ENCODE data around the gene ESPNL. TPM values are rescaled to one million over a fixed set of nuclear protein-coding genes. Genes with fewer than 3 reads are reported as not detected.

ESPNL gene
- polyA plus RNA-seq, 1 donor (not counting 4 experiments of a cell fraction or from before 2014, with no cell fraction given), result 0.16 TPM

DNA sequence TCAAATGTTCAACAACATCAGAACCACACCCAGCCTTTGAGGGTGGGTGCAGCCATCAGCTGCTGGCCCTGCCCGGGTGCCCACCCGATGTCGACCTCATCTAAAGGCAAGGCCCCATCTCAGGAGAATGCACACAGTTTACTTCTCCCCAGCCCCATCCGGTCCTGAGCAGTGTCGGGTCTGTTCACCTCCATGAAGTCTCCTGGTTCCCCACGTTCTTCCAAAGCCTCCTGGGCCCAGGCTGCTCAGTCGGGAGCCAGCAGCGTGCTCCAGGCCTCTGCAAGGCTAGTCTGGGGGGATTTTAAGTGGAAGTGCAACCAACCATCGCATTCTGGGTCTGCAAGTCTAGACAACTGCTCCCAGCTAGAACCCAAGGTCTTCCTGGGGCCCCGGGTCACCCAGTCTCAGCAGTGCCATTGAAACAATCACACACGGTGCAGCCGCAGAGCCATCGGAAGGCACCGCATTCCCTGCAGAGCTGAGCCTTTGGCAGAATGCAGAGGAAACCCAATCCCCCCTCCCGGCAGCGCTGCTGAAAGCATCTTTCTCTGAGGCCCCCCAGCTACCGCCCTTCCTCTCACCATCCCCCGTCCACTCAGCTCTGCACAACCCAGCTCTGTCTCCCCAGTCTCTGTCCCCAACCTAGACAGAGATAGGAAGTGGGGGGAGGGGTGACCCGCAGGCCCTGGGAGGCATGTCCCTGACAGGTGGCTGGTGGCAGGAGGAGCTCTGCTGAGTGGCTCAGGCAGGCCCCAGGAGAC lies 8.5 kb downstream of the ESPNL start:
- Histone ChIP-seq H3K27me3 (ENCODE audit: control insufficient read depth, extremely low read depth, insufficient read depth, low read length) (no peaks in the 10 kb centered on the region), H3K4me1 (ENCODE audit: control insufficient read depth, extremely low read depth, insufficient read depth, low read length) (no peaks in the 10 kb centered on the region), H3K9ac (ENCODE audit: control insufficient read depth, extremely low read depth, insufficient read depth, low read length) (no peak overlapping the region), H3K9me3 (ENCODE audit: control insufficient read depth, low read depth, low read length) (no peaks in the 10 kb centered on the region), H2AFZ (ENCODE audit: control insufficient read depth, low read length) (no peak overlapping the region), H3K36me3 (ENCODE audit: control insufficient read depth in 2 of 2, extremely low read depth in 1 of 2, insufficient read depth in 2 of 2, low read length in 2 of 2) (no peaks in the 10 kb centered on the region), H3K9me1 (ENCODE audit: control insufficient read depth, extremely low read depth, insufficient read depth, low read length) (no peaks in the 10 kb centered on the region), H3K79me2 (ENCODE audit: control insufficient read depth, insufficient read depth, low read length) (no peaks in the 10 kb centered on the region), H3K4me3 (ENCODE audit: control insufficient read depth in 2 of 3, extremely low read depth in 1 of 3, insufficient read depth in 2 of 3, low read depth in 1 of 3, low read length in 3 of 3) (no peak overlapping the region), H3K27ac (ENCODE audit: control insufficient read depth, insufficient read depth, low read length) (no peak overlapping the region), H3K4me2 (ENCODE audit: control insufficient read depth, extremely low read depth, insufficient read depth, low read depth, low read length) (no peak overlapping the region), H4K20me1 (ENCODE audit: control insufficient read depth, extremely low read depth, insufficient read depth, low read length) (no peaks in the 10 kb centered on the region)
- TF ChIP-seq EZH2 (IDR thresholded peaks at IDR 0.05; ENCODE audit: low read length) (no peak), CTCF (optimal IDR thresholded peaks at IDR 0.05 in 1 of 3, IDR thresholded peaks at IDR 0.05 in 1 of 3, conservative IDR thresholded peaks at IDR 0.05 in 1 of 3; ENCODE audit: extremely low read depth in 1 of 3, insufficient read depth in 2 of 3, low read length in 3 of 3) (no peak)
- no peak for DNase-seq (ENCODE audit: low read depth, low spot score)
- dilution Hi-C loops (cut with MboI; ENCODE audit: extremely low pct_ligation_motif_present, low sequenced_read_pairs), result no loop called here
- no peak for FAIRE-seq

DNA sequence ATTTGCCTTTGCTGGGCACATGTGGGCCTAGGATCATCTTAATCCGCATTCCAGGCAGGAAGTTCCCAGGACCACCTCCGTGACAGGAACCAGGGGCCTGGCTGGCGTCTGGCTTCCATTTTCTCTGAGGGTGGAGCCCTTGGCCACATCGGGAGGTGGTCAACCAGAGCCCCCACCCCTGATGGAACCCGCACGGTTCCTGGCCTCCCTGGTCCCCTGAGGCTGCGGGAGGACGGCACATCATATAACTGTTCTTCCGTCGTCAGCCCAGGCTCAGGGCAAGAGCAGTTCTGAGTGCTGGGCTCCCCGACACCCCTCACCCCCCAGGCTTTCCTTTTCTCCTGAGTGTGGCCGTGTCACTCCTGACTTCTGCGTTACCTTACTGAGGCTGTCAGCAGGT lies 13.5 kb downstream of the ESPNL start:
- H3K36me3 ChIP-seq (ENCODE audit: control insufficient read depth in 2 of 2, extremely low read depth in 1 of 2, insufficient read depth in 2 of 2, low read length in 2 of 2), result no peaks in the 10 kb centered on the region
- H3K79me2 ChIP-seq (ENCODE audit: control insufficient read depth, insufficient read depth, low read length), result no peaks in the 10 kb centered on the region
- no peak overlapping the region for H2AFZ ChIP-seq (ENCODE audit: control insufficient read depth, low read length)
- no peak for FAIRE-seq
- DNase-seq (ENCODE audit: low read depth, low spot score), result no peak
- no peak overlapping the region for H3K27ac ChIP-seq (ENCODE audit: control insufficient read depth, insufficient read depth, low read length)
- H3K27me3 ChIP-seq (ENCODE audit: control insufficient read depth, extremely low read depth, insufficient read depth, low read length), result peaks cover 5% of the 10 kb centered on the region
- H3K9me1 ChIP-seq (ENCODE audit: control insufficient read depth, extremely low read depth, insufficient read depth, low read length), result no peaks in the 10 kb centered on the region
- dilution Hi-C loops (cut with MboI; ENCODE audit: extremely low pct_ligation_motif_present, low sequenced_read_pairs), result no loop called here
- H4K20me1 ChIP-seq (ENCODE audit: control insufficient read depth, extremely low read depth, insufficient read depth, low read length), result no peaks in the 10 kb centered on the region
- TF ChIP-seq EZH2 (IDR thresholded peaks at IDR 0.05; ENCODE audit: low read length) (no peak), CTCF (optimal IDR thresholded peaks at IDR 0.05 in 1 of 3, IDR thresholded peaks at IDR 0.05 in 1 of 3, conservative IDR thresholded peaks at IDR 0.05 in 1 of 3; ENCODE audit: extremely low read depth in 1 of 3, insufficient read depth in 2 of 3, low read length in 3 of 3) (no peak)
- H3K4me2 ChIP-seq (ENCODE audit: control insufficient read depth, extremely low read depth, insufficient read depth, low read depth, low read length), result no peak overlapping the region
- no peak overlapping the region for H3K4me3 ChIP-seq (ENCODE audit: control insufficient read depth in 2 of 3, extremely low read depth in 1 of 3, insufficient read depth in 2 of 3, low read depth in 1 of 3, low read length in 3 of 3)
- H3K9ac ChIP-seq (ENCODE audit: control insufficient read depth, extremely low read depth, insufficient read depth, low read length), result no peak overlapping the region
- H3K9me3 ChIP-seq (ENCODE audit: control insufficient read depth, low read depth, low read length), result no peaks in the 10 kb centered on the region
- no peaks in the 10 kb centered on the region for H3K4me1 ChIP-seq (ENCODE audit: control insufficient read depth, extremely low read depth, insufficient read depth, low read length)
